ENCODE data around the gene TPM1. TPM values are rescaled to one million over a fixed set of nuclear protein-coding genes. Genes with fewer than 3 reads are reported as not detected.
A peak's percentile ranks its signal among the peaks of the same experiment; 100 is the strongest.

TPM1 gene
- total and polyA plus RNA-seq, 2 of the 4 experiments (the other 2 are of a cell fraction) = 661 to 1,623 TPM

DNA sequence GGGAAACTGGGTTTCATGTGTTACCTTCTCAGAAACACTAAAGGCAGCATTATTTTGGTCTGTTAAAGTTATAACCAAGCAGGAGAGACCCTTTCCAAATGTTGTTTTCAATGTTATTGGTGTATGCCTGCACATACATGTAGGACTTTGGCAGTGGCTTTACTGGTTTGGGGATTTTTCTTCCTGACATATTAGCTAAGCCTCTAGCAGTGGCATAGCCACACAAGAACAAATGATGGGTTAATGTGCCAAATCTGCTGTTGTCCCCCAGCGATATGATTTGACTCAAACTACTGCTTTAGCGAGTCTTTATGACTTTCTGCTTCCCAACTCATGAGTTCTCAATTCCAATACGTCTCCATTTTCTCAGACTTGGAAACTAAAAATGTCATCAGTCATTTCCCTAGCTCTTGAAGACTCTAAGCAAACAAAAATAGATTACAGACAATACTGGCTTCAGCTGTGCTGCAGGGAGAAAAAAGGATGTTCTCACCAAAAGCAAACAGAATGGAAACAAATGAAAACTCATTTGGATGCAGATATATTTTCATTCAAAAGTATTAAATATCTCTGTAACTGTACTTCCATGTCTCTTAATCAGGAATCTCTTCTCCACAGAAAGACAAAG is 29.6 kb downstream of the TPM1 start:
- H3K4me1 ChIP-seq (ENCODE audit: control insufficient read depth, insufficient read depth, low read length) = peaks cover 13% of the 10 kb centered on the region
- H3K27me3 ChIP-seq (ENCODE audit: control insufficient read depth, insufficient read depth, low read length) = no peaks in the 10 kb centered on the region
- no peak overlapping the region for H4K8ac ChIP-seq (ENCODE audit: low read depth in 2 of 2, low read length in 2 of 2)
- no peak overlapping the region for H2BK15ac ChIP-seq (ENCODE audit: low read depth, low read length)
- no peak overlapping the region for H4K5ac ChIP-seq (ENCODE audit: low read depth, low read length)
- H3K4me3 ChIP-seq (ENCODE audit: insufficient read depth, low read depth, low read length) = no peak overlapping the region
- H3K9me3 ChIP-seq (ENCODE audit: control insufficient read depth, insufficient read depth, low read length) = no peaks in the 10 kb centered on the region
- peaks cover 26% of the 10 kb centered on the region for H3K9me1 ChIP-seq (ENCODE audit: insufficient read depth, low read length)
- H3K23ac ChIP-seq (ENCODE audit: low read depth, low read length) = no peak overlapping the region
- no peak overlapping the region for H3K4me2 ChIP-seq (ENCODE audit: low read depth, low read length)
- peaks cover 22 to 31% of the 10 kb centered on the region in 2 experiments for H3K79me1 ChIP-seq (ENCODE audit: low read depth in 1 of 2, low read length in 2 of 2)
- no peak overlapping the region for H2AFZ ChIP-seq (replicated peaks; ENCODE audit: low read length, poor library complexity)
- intact Hi-C loops (cut with micrococcal nuclease) = no loop called here
- ATAC-seq (ENCODE audit: low read depth) (no peak), DNase-seq (no peak)
- TF ChIP-seq, protein P1, sequence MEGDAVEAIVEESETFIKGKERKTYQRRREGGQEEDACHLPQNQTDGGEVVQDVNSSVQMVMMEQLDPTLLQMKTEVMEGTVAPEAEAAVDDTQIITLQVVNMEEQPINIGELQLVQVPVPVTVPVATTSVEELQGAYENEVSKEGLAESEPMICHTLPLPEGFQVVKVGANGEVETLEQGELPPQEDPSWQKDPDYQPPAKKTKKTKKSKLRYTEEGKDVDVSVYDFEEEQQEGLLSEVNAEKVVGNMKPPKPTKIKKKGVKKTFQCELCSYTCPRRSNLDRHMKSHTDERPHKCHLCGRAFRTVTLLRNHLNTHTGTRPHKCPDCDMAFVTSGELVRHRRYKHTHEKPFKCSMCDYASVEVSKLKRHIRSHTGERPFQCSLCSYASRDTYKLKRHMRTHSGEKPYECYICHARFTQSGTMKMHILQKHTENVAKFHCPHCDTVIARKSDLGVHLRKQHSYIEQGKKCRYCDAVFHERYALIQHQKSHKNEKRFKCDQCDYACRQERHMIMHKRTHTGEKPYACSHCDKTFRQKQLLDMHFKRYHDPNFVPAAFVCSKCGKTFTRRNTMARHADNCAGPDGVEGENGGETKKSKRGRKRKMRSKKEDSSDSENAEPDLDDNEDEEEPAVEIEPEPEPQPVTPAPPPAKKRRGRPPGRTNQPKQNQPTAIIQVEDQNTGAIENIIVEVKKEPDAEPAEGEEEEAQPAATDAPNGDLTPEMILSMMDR (conservative IDR thresholded peaks at IDR 0.05; ENCODE audit: low read depth, low read length) = no peak
- no peak for TF ChIP-seq FOS (IDR thresholded peaks at IDR 0.05; ENCODE audit: low read depth, low read length)
- no peak for TF ChIP-seq MAFK (IDR thresholded peaks at IDR 0.05; ENCODE audit: low read depth, low read length)
- TF ChIP-seq POLR2A (IDR thresholded peaks at IDR 0.05; ENCODE audit: low read depth, low read length) = peak; percentile 34; the same call in 1 of the 2 replicates
- H3K36me3 ChIP-seq (ENCODE audit: control insufficient read depth, insufficient read depth, low read length) = peaks cover 40% of the 10 kb centered on the region
- CTCF ChIA-PET = no interaction called here
- no peak overlapping the region for H3K14ac ChIP-seq (replicated peaks; ENCODE audit: low read depth, low read length)
- no peak overlapping the region for H3K4ac ChIP-seq (ENCODE audit: low read depth, low read length)
- no peak overlapping the region for H2AK9ac ChIP-seq (replicated peaks; ENCODE audit: low read depth, low read length, poor library complexity)
- WGBS, 2 experiments (ENCODE audit: extremely low coverage in 2 of 2, insufficient read length in 1 of 2) = 83% methylated on average over 1 of the region's 3 CpGs; no CpG with 5 or more reads in 1 of the 2 experiments
- in situ Hi-C loops (cut with MboI; ENCODE audit: low sequenced_read_pairs) = no loop called here
- BruUV-seq (replicated peaks) = no TSS peak
- no peak overlapping the region for H2BK20ac ChIP-seq (ENCODE audit: low read depth, low read length)
- H2AK5ac ChIP-seq (ENCODE audit: low read depth, low read length) = no peak overlapping the region
- H3K18ac ChIP-seq (ENCODE audit: low read depth, low read length) = no peak overlapping the region
- H3K9ac ChIP-seq (ENCODE audit: low read depth, low read length) = no peak overlapping the region
- H4K20me1 ChIP-seq (ENCODE audit: insufficient read depth, low read length) = peaks cover 58% of the 10 kb centered on the region
- H3K56ac ChIP-seq (ENCODE audit: extremely low read depth, insufficient read depth, low read length) = no peak overlapping the region
- H2BK5ac ChIP-seq (ENCODE audit: low read depth, low read length, poor library complexity, severe bottlenecking) = peak overlapping the region; percentile 28
- no peak overlapping the region for H4K91ac ChIP-seq (ENCODE audit: insufficient read depth, low read depth, low read length)
- H3K27ac ChIP-seq (ENCODE audit: insufficient read depth, low read length) = no peak overlapping the region
- H2BK120ac ChIP-seq (ENCODE audit: low read depth, low read length) = no peak overlapping the region
- dilution Hi-C loops (cut with HindIII; ENCODE audit: low sequenced_read_pairs, unreplicated experiment) = no loop called here
- POLR2A ChIA-PET (ENCODE audit: unreplicated experiment) = interaction anchor here (0.5 kb wide), 1 partner anchor 30 kb away, joined by 4 read pairs; the partner anchor contains the start of gene TPM1
